Right atrium auricular region (tissue), 2 donors: ENCODE data around the gene PRSS1. TPM values are rescaled to one million over a fixed set of nuclear protein-coding genes. Genes with fewer than 3 reads are reported as not detected.
"Not testable (repeated sequence)": the region's sequence is repeated elsewhere in the genome, so short reads cannot be mapped to it uniquely, and the experiment has no call there.

Source experiments
- DNase-seq: peaks from one replicate; pipeline ENCODE4 v3.0.0-alpha.2; 2019; ENCODE audit warnings: low spot score
- H3K27ac ChIP-seq, 2 donors: fragments of 200-600 bp; sonication (generic); 1 replicate in 1 of 2; 2 replicates in 1 of 2; pipeline ENCODE4 v1.5.1; 2016 to 2019
- H3K27me3 ChIP-seq, 2 donors: fragments of 200-600 bp; sonication (generic); one replicate each; pipeline versions ENCODE4 v1.5.1 to v1.6.0; 2017 to 2019
- H3K36me3 ChIP-seq: fragments of 200-600 bp; sonication (generic); one replicate; pipeline ENCODE4 v1.5.1; 2016
- H3K4me1 ChIP-seq, 2 donors: fragments of 200-600 bp; sonication (generic); one replicate each; pipeline versions ENCODE4 v1.5.1 to v1.6.0; 2017 to 2019
- H3K4me3 ChIP-seq, 2 donors: fragments of 200-600 bp; sonication (generic); 1 replicate in 1 of 2; 2 replicates in 1 of 2; pipeline ENCODE4 v1.5.1; 2017 to 2019; ENCODE audit warnings: mild to moderate bottlenecking in 1 of 2, moderate library complexity in 1 of 2
- H3K9me3 ChIP-seq, 2 donors: fragments of 200-600 bp; sonication (generic); one replicate each; pipeline ENCODE4 v1.5.1; 2019
- total RNA-seq, 2 donors: library from RNA; depleted of rRNA; stranded (reverse); fragments of >200 nt; gene quantifications; one replicate each; pipeline ENCODE4 v1.1.0, GENCODE V29; 2016
- TF ChIP-seq, protein P1 (sequence below), 2 donors: fragments of 200-600 bp; sonication (generic); IDR thresholded peaks; one replicate each; pipeline ENCODE4 v1.5.1; 2019; ENCODE audit warnings: antibody characterized with exemption in 2 of 2

The PRSS1 gene
- total RNA-seq = not detected

GRCh38 chr7:142749218-142749993 is at the start of gene PRSS1:
TSS of gene PRSS1 (plus strand) at chr7:142749472. CDS start at chr7:142749485, 13 bp downstream.
- H3K27me3 ChIP-seq = no peaks in the 10 kb centered on the region
- no peak for DNase-seq
- no peak within 1 kb of the TSS for H3K4me3 ChIP-seq
- H3K9me3 ChIP-seq = no peaks in the 10 kb centered on the region
- no peak within 1 kb of the TSS for H3K27ac ChIP-seq
- no peaks in the 10 kb centered on the region for H3K4me1 ChIP-seq
- TF ChIP-seq, protein P1, sequence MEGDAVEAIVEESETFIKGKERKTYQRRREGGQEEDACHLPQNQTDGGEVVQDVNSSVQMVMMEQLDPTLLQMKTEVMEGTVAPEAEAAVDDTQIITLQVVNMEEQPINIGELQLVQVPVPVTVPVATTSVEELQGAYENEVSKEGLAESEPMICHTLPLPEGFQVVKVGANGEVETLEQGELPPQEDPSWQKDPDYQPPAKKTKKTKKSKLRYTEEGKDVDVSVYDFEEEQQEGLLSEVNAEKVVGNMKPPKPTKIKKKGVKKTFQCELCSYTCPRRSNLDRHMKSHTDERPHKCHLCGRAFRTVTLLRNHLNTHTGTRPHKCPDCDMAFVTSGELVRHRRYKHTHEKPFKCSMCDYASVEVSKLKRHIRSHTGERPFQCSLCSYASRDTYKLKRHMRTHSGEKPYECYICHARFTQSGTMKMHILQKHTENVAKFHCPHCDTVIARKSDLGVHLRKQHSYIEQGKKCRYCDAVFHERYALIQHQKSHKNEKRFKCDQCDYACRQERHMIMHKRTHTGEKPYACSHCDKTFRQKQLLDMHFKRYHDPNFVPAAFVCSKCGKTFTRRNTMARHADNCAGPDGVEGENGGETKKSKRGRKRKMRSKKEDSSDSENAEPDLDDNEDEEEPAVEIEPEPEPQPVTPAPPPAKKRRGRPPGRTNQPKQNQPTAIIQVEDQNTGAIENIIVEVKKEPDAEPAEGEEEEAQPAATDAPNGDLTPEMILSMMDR (IDR thresholded peaks at IDR 0.05) = no peak
- no peaks in the 10 kb centered on the region for H3K36me3 ChIP-seq

DNA sequence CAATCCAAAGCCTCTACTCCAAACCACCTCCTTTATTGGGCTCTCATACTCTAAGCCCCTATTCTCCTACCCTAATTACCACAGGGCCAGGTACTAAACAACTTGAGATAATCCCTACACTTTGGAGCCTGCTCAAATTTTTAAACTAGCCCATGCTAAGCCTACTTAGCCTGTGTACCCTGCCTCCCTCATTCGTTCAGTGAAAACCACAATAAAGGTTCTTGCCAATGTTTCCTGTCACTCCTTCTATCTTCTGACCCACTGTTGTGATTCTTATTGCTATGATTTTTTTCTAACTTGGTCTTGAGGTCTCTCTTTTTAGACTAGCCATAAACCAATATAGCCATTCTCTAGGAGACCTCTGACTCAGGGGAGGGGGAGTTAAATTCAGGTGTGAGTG is 48.3 kb upstream of the PRSS1 start:
- H3K4me1 ChIP-seq, H3K27ac ChIP-seq, DNase-seq, H3K4me3 ChIP-seq, H3K9me3 ChIP-seq, H3K36me3 ChIP-seq, H3K27me3 ChIP-seq: not testable (repeated sequence)

DNA sequence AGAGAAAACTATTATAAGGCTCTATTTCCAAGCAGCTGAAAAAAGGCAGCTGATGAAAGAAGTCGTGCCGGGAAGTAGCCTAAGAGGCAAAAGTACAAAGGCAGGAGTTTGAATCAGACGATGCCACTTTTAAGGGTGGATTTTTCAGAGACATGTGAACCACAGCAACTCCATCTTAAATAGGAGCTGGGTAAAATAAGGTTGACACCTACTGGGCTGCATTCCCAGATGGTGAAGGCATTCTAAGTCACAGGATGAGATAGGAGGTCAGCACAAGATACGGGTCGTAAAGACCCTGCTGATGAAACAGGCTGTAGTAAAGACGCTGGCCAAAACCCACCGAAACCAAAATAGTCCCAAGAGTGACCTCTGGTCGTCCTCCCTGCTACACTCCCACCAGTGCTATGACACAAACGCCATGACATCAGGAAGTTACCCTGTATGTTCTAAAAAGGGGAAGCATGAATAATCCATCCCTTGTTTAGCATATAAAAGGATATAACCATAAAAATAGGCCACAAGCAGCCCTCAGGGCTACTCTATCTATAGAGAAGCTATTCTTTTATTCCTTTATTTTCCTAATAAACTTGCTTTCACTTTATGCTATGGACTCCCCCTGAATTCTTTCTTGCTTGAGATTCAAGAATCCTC is 45.5 kb upstream of the PRSS1 start:
- H3K4me3 ChIP-seq = no peak overlapping the region
- H3K4me1 ChIP-seq = no peaks in the 10 kb centered on the region
- TF ChIP-seq, protein P1 (IDR thresholded peaks at IDR 0.05) = no peak
- no peaks in the 10 kb centered on the region for H3K27me3 ChIP-seq
- H3K27ac ChIP-seq = no peak overlapping the region
- no peaks in the 10 kb centered on the region for H3K36me3 ChIP-seq
- no peaks in the 10 kb centered on the region for H3K9me3 ChIP-seq
- no peak for DNase-seq

DNA sequence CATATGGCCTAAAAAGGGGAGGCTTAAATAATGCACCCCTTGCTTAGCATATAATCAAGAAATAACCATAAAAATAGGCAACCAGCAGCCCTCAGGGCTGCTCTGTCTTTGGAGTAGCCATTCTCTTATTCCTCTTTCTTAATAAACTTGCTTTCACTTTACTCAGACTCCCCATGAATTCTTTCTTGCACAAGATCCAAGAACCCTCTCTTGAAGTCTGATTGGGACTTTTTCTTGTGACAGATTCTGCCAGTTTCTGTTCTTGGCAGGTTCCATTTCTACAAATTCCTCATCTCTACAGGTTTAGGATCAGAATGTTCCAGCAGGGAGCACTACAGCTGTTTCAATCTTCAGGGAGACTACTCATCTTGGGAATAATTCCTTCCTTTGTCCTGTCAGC is 40.5 kb upstream of the PRSS1 start:
- not testable (repeated sequence) for H3K9me3 ChIP-seq, H3K27ac ChIP-seq, H3K27me3 ChIP-seq, H3K36me3 ChIP-seq, H3K4me3 ChIP-seq, H3K4me1 ChIP-seq, DNase-seq

DNA sequence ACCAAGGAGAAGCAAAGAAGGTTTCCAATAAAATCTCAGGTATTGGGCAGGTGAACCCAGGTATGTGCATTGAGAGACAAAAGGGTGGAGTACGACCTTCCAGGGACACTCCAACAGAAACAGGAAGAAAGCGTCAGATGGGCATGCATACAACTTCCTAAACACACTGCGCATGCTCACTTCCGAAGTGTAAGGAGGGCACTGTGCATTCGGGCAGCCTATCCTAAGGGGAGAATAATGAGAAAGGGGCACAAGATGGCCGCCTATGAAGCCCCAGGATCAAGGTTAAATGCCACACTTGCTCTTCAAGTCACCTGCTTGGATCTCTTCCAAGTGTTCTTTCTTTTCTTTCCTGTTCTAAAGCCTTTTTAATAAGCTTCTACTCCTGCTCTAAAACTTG is 39.4 kb upstream of the PRSS1 start:
- H3K4me1 ChIP-seq = no peaks in the 10 kb centered on the region

DNA sequence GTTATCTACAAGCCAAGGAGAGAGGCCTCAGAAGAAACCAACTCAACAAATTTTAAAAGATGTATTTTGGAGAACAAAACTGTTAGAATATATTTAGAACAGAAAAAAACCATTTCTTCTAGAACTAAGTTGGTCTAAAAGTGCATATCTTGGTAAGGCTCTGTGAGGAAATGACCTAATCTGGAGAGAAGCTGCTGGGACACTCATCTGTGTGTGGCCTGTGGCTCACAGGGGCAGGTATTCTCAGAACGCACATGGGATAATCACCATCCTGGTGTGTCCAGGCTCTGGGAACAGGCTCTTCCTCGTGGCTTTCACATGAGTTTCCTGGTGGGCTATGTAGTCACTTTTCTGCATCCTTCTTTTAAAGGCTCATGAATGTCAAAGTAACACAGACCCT is 38.1 kb upstream of the PRSS1 start:
- DNase-seq = no peak
- H3K36me3 ChIP-seq = no peaks in the 10 kb centered on the region

More for the DNA sequence above, 39.4 kb upstream of the PRSS1 start:
- Histone ChIP-seq H3K27ac (no peak overlapping the region), H3K27me3 (no peaks in the 10 kb centered on the region), H3K9me3 (no peaks in the 10 kb centered on the region), H3K36me3 (no peaks in the 10 kb centered on the region), H3K4me3 (no peak overlapping the region)
- TF ChIP-seq, protein P1 (IDR thresholded peaks at IDR 0.05) = no peak
- no peak for DNase-seq

More for the DNA sequence above, 38.1 kb upstream of the PRSS1 start:
- H3K9me3 ChIP-seq = no peaks in the 10 kb centered on the region
- TF ChIP-seq, protein P1 (IDR thresholded peaks at IDR 0.05) = no peak
- no peak overlapping the region for H3K27ac ChIP-seq
- no peaks in the 10 kb centered on the region for H3K27me3 ChIP-seq
- H3K4me3 ChIP-seq = no peak overlapping the region
- no peaks in the 10 kb centered on the region for H3K4me1 ChIP-seq
